PC-3 (cell line): ENCODE results near the gene ID4. TPM values are rescaled to one million over a fixed set of nuclear protein-coding genes. Genes with fewer than 3 reads are reported as not detected.
"Not testable (repeated sequence)": the region's sequence is repeated elsewhere in the genome, so short reads cannot be mapped to it uniquely, and the experiment has no call there.

Source experiments
- ATAC-seq: fragments of 200-7000 bp; cut with Tn5 transposase; 2 replicates; pipeline ENCODE4 v1.9.1; 2020; ENCODE audit warnings: mild to moderate bottlenecking, moderate library complexity
- BruUV-seq: library from RNA; stranded (reverse); fragments of 400-500 nt; replicated peaks from 2 replicates; lab custom pipeline; 2021; lab: Mats Ljungman, UMichigan
- CTCF ChIA-PET: fragments of 300-600 bp; sonication (Branson Sonifier 250); formaldehyde crosslinking; loops from one replicate; lab custom pipeline; 2022; ENCODE audit warnings: antibody characterized with exemption; lab: Charles Lee
- POLR2A ChIA-PET: fragments of 300-600 bp; sonication (Branson Sonifier 250); formaldehyde crosslinking; loops from one replicate; lab custom pipeline; 2022; ENCODE audit warnings: antibody characterized with exemption; ENCODE audit not compliant: unreplicated experiment; lab: Charles Lee
- DNase-seq: peaks from one replicate; pipeline ENCODE4 v3.0.0-alpha.2; 2015
- H2AFZ ChIP-seq: fragments of 300-600 bp; sonication (generic); 2 replicates; pipeline ENCODE4 v1.6.0; 2016; ENCODE audit warnings: antibody characterized with exemption, low read length
- H3F3A ChIP-seq: fragments of 300-600 bp; sonication (generic); one replicate; pipeline ENCODE4 v1.6.0; 2017; ENCODE audit warnings: antibody characterized with exemption, low read length, control low read depth, mild to moderate bottlenecking; ENCODE audit not compliant: unreplicated experiment
- H3K27ac ChIP-seq: fragments of 300-600 bp; sonication (generic); 2 replicates; pipeline ENCODE4 v1.5.1; 2016; ENCODE audit warnings: mild to moderate bottlenecking, low read length
- H3K27me3 ChIP-seq: fragments of 300-600 bp; sonication (generic); 2 replicates; pipeline ENCODE4 v1.6.1; 2016; ENCODE audit warnings: low read length, mixed read lengths
- H3K36me3 ChIP-seq: fragments of 300-600 bp; sonication (generic); 2 replicates; pipeline ENCODE4 v1.6.1; 2016; ENCODE audit warnings: low read depth, mixed run types, low read length, mixed read lengths
- H3K4me1 ChIP-seq: fragments of 300-600 bp; sonication (generic); 2 replicates; pipeline ENCODE4 v1.5.1; 2016; ENCODE audit warnings: low read length; ENCODE audit not compliant: insufficient read depth
- H3K4me2 ChIP-seq: fragments of 300-600 bp; sonication (generic); 2 replicates; pipeline ENCODE4 v1.6.0; 2016; ENCODE audit warnings: low read length
- H3K4me3 ChIP-seq: fragments of 300-600 bp; sonication (generic); 2 replicates; pipeline ENCODE4 v1.5.1; 2016; ENCODE audit warnings: mild to moderate bottlenecking, low read length, mixed read lengths
- H3K79me2 ChIP-seq: fragments of 300-600 bp; sonication (generic); 2 replicates; pipeline ENCODE4 v1.6.1; 2017; ENCODE audit warnings: low read length, mixed read lengths
- H3K9ac ChIP-seq: fragments of 300-600 bp; sonication (generic); 2 replicates; pipeline ENCODE4 v1.6.0; 2016; ENCODE audit warnings: mild to moderate bottlenecking, low read length
- H3K9me2 ChIP-seq: fragments of 300-600 bp; sonication (generic); replicated peaks from 2 replicates; pipeline ENCODE4 v1.6.1; 2016; ENCODE audit warnings: mixed run types, low read length, mixed read lengths
- H3K9me3 ChIP-seq: fragments of 300-600 bp; sonication (generic); 2 replicates; pipeline ENCODE4 v1.6.1; 2016; ENCODE audit warnings: low read length, mixed read lengths
- H4K20me1 ChIP-seq: fragments of 300-600 bp; sonication (generic); 2 replicates; pipeline ENCODE4 v1.6.1; 2016; ENCODE audit warnings: low read length, mixed read lengths
- EZH2 ChIP-seq: fragments of 300-600 bp; sonication (generic); IDR thresholded peaks from one replicate; pipeline ENCODE4 v1.6.1; 2017; ENCODE audit warnings: antibody characterized with exemption, mild to moderate bottlenecking, low read length; ENCODE audit not compliant: unreplicated experiment
- EZH2phosphoT487 ChIP-seq: fragments of 300-600 bp; sonication (generic); IDR thresholded peaks from 2 replicates; pipeline ENCODE4 v1.6.1; 2018; ENCODE audit warnings: mild to moderate bottlenecking, antibody characterized with exemption, low read length, borderline replicate concordance
- intact Hi-C: fragments of 100-400 bp; cut with micrococcal nuclease; formaldehyde crosslinking; loops from 2 replicates; pipeline ENCODE4 v1.9.0; 2023
- total RNA-seq: library from RNA; depleted of rRNA; stranded (reverse); fragments of >200 nt; gene quantifications from 2 replicates; pipeline ENCODE4 v1.2.3, GENCODE V29; 2014
- TF ChIP-seq, protein P1 (sequence below): fragments of 300-600 bp; sonication (generic); conservative IDR thresholded peaks from 2 replicates; pipeline ENCODE4 v1.5.1; 2017; ENCODE audit warnings: antibody characterized with exemption, low read depth, mild to moderate bottlenecking, low read length

Gene ID4
- total RNA-seq, 1 experiment from 2014 or later, result 1.4 TPM

DNA sequence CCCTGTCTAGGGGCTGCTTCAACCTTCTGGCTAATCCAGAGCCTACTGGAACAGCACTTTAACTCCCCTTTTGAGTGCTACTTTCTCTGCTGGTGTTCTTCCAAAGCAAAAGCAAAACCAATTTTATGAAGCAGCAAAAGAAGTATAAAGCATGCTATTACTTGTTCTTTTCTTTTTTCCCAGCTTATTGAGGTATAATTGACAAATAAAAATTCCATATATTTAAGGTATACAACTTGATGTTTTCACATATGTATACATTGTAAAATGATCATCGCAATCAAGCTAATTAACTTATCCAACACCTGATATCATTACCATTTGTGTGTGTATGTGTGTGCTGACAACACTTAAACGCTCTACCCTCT, 14.9 kb downstream of the ID4 start:
- POLR2A ChIA-PET, result no interaction called here
- no peaks in the 10 kb centered on the region for H3K9me2 ChIP-seq
- no peaks in the 10 kb centered on the region for H3K36me3 ChIP-seq
- no peak overlapping the region for H3K4me3 ChIP-seq
- no TSS peak for BruUV-seq
- no peak overlapping the region for H3K9ac ChIP-seq
- CTCF ChIA-PET, result interaction anchor here (0.7 kb wide), 1 partner anchor 386 kb away, joined by 3 read pairs; no protein-coding TSS in a partner anchor
- H4K20me1 ChIP-seq, result no peaks in the 10 kb centered on the region
- TF ChIP-seq, protein P1, sequence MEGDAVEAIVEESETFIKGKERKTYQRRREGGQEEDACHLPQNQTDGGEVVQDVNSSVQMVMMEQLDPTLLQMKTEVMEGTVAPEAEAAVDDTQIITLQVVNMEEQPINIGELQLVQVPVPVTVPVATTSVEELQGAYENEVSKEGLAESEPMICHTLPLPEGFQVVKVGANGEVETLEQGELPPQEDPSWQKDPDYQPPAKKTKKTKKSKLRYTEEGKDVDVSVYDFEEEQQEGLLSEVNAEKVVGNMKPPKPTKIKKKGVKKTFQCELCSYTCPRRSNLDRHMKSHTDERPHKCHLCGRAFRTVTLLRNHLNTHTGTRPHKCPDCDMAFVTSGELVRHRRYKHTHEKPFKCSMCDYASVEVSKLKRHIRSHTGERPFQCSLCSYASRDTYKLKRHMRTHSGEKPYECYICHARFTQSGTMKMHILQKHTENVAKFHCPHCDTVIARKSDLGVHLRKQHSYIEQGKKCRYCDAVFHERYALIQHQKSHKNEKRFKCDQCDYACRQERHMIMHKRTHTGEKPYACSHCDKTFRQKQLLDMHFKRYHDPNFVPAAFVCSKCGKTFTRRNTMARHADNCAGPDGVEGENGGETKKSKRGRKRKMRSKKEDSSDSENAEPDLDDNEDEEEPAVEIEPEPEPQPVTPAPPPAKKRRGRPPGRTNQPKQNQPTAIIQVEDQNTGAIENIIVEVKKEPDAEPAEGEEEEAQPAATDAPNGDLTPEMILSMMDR, result no peak; the same call in 1 of the 2 replicates
- H3K4me1 ChIP-seq, result peaks cover 11% of the 10 kb centered on the region
- H3F3A ChIP-seq, result no peaks in the 10 kb centered on the region
- no peaks in the 10 kb centered on the region for H3K9me3 ChIP-seq
- intact Hi-C loops, result loop anchor here (5.0 kb wide), 2 partner anchors 205 to 380 kb away; no protein-coding TSS in a partner anchor
- no peak overlapping the region for H3K4me2 ChIP-seq
- H2AFZ ChIP-seq, result no peak overlapping the region; the same call in 1 of the 2 replicates
- no peak overlapping the region for H3K27ac ChIP-seq
- no peak for ATAC-seq
- DNase-seq, result no peak
- no peaks in the 10 kb centered on the region for H3K27me3 ChIP-seq
- H3K79me2 ChIP-seq, result no peaks in the 10 kb centered on the region

DNA sequence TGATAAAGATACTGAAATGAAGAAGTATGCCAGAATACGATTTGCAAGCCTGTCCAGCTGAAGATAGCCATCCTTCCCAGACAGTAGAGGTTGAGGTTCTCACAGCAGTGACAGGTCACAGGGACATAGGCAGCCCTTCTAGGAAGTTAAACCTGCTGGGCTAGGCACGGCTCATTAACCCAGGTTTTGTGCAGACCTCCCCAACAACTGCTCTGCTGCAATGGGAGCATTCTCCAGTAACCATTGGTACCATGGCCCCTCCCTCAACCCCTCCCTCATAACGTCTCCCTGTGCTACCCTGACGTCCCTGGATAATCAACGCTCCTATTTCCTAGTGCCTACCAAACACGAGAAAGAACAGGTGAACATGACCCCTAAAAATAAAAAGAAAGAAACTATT, 15.8 kb downstream of the ID4 start:
- H3K9me2 ChIP-seq, result no peaks in the 10 kb centered on the region
- intact Hi-C loops, result loop anchor here (5.0 kb wide), 2 partner anchors 204 to 381 kb away; no protein-coding TSS in a partner anchor
- no peaks in the 10 kb centered on the region for H3K27me3 ChIP-seq
- peaks cover 11% of the 10 kb centered on the region for H3K4me1 ChIP-seq
- no peak overlapping the region for H3K4me2 ChIP-seq
- H3K36me3 ChIP-seq, result no peaks in the 10 kb centered on the region
- POLR2A ChIA-PET, result no interaction called here
- DNase-seq (no peak), ATAC-seq (no peak)
- CTCF ChIA-PET, result interaction anchor here (0.6 kb wide), 1 partner anchor 862 kb away, joined by 3 read pairs; no protein-coding TSS in a partner anchor
- no peaks in the 10 kb centered on the region for H3K9me3 ChIP-seq
- no peaks in the 10 kb centered on the region for H3F3A ChIP-seq
- no peaks in the 10 kb centered on the region for H4K20me1 ChIP-seq
- no peak for TF ChIP-seq EZH2phosphoT487
- TF ChIP-seq EZH2, result no peak
- TF ChIP-seq, protein P1, result no peak
- no peak overlapping the region for H3K9ac ChIP-seq
- no TSS peak for BruUV-seq
- H3K79me2 ChIP-seq, result no peaks in the 10 kb centered on the region
- H3K4me3 ChIP-seq, result no peak overlapping the region
- H3K27ac ChIP-seq, result no peak overlapping the region
- H2AFZ ChIP-seq, result no peak overlapping the region

GRCh38 chr6:19854421-19855015, 17.3 kb downstream of the ID4 start:
- H3K9ac ChIP-seq, BruUV-seq, H3K27ac ChIP-seq, CTCF ChIA-PET, H3K4me3 ChIP-seq, ATAC-seq, DNase-seq, H3K9me2 ChIP-seq, H4K20me1 ChIP-seq, H3F3A ChIP-seq, H2AFZ ChIP-seq, H3K4me2 ChIP-seq, H3K9me3 ChIP-seq, H3K27me3 ChIP-seq, POLR2A ChIA-PET, H3K36me3 ChIP-seq, H3K79me2 ChIP-seq: not testable (repeated sequence)
- intact Hi-C loops, result loop anchor here (5.0 kb wide), 2 partner anchors 203 to 382 kb away; no protein-coding TSS in a partner anchor
- H3K4me1 ChIP-seq, result peaks cover 11% of the 10 kb centered on the region
